IPS-18c (cell line): ENCODE results near the gene RAB20.
"Not testable (repeated sequence)": the region's sequence is repeated elsewhere in the genome, so short reads cannot be mapped to it uniquely, and the experiment has no call there.

Source experiments
- H3K4me3 ChIP-seq: 2 replicates; pipeline ENCODE4 v1.7.0; 2013; ENCODE audit warnings: low read depth, mild to moderate bottlenecking, low read length, moderate library complexity; ENCODE audit not compliant: insufficient read depth
- H3K9me3 ChIP-seq: one replicate; pipeline ENCODE4 v1.6.1; 2013; ENCODE audit warnings: mild to moderate bottlenecking, low read length, moderate library complexity; ENCODE audit not compliant: control insufficient read depth, insufficient read depth

Gene RAB20

GRCh38 chr13:110580800-110581199 is 19.3 kb upstream of the RAB20 start:
- Histone ChIP-seq H3K4me3 (no peak overlapping the region), H3K9me3 (peaks cover 2% of the 10 kb centered on the region)

GRCh38 chr13:110578363-110578762 is 16.8 kb upstream of the RAB20 start:
- Histone ChIP-seq H3K4me3 (no peak overlapping the region), H3K9me3 (peaks cover 2% of the 10 kb centered on the region)

- Histone ChIP-seq H3K9me3 (no peaks in the 10 kb centered on the region), H3K4me3 (no peak overlapping the region)
Measured at GRCh38 chr13:110576736-110577476, 15.4 kb upstream of the RAB20 start.

- no peaks in the 10 kb centered on the region for H3K9me3 ChIP-seq
- H3K4me3 ChIP-seq: no peak overlapping the region
Measured at GRCh38 chr13:110576070-110576394, 14.5 kb upstream of the RAB20 start.

- no peaks in the 10 kb centered on the region for H3K9me3 ChIP-seq
- no peak overlapping the region for H3K4me3 ChIP-seq
Measured at GRCh38 chr13:110575322-110576069, 14.0 kb upstream of the RAB20 start.

- Histone ChIP-seq H3K9me3 (no peaks in the 10 kb centered on the region), H3K4me3 (no peak overlapping the region)
Measured at GRCh38 chr13:110574161-110574560, 12.6 kb upstream of the RAB20 start.

- H3K9me3 ChIP-seq: no peaks in the 10 kb centered on the region
- no peak overlapping the region for H3K4me3 ChIP-seq
Measured at GRCh38 chr13:110572778-110573118, 11.2 kb upstream of the RAB20 start.

GRCh38 chr13:110571896-110572777 is 10.6 kb upstream of the RAB20 start:
- no peak overlapping the region; the same call in 1 of the 2 replicates for H3K4me3 ChIP-seq
- H3K9me3 ChIP-seq: no peaks in the 10 kb centered on the region

GRCh38 chr13:110570886-110571285 is 9.4 kb upstream of the RAB20 start:
- no peak overlapping the region for H3K4me3 ChIP-seq
- H3K9me3 ChIP-seq: no peaks in the 10 kb centered on the region

GRCh38 chr13:110569962-110570361 is 8.4 kb upstream of the RAB20 start:
- H3K9me3 ChIP-seq, H3K4me3 ChIP-seq: not testable (repeated sequence)

- H3K4me3 ChIP-seq: no peak overlapping the region
- no peaks in the 10 kb centered on the region for H3K9me3 ChIP-seq
Measured at GRCh38 chr13:110568612-110569011, 7.1 kb upstream of the RAB20 start.

- Histone ChIP-seq H3K4me3 (no peak overlapping the region), H3K9me3 (no peaks in the 10 kb centered on the region)
Measured at GRCh38 chr13:110566171-110566570, 4.6 kb upstream of the RAB20 start.

GRCh38 chr13:110565296-110565695 is 3.8 kb upstream of the RAB20 start:
- H3K4me3 ChIP-seq: no peak overlapping the region
- H3K9me3 ChIP-seq: no peaks in the 10 kb centered on the region

- Histone ChIP-seq H3K9me3 (no peaks in the 10 kb centered on the region), H3K4me3 (no peak overlapping the region)
Measured at GRCh38 chr13:110564472-110564985, 3.0 kb upstream of the RAB20 start.

- Histone ChIP-seq H3K9me3 (no peaks in the 10 kb centered on the region), H3K4me3 (no peak overlapping the region)
Measured at GRCh38 chr13:110563463-110563774, 1.9 kb upstream of the RAB20 start.

- Histone ChIP-seq H3K9me3 (no peaks in the 10 kb centered on the region), H3K4me3 (no peak overlapping the region)
Measured at GRCh38 chr13:110562696-110563462, 1.4 kb upstream of the RAB20 start.

- H3K4me3 ChIP-seq: peak overlapping the region; percentile 81
- H3K9me3 ChIP-seq: no peaks in the 10 kb centered on the region
Measured at GRCh38 chr13:110562036-110562597, 595 bp upstream of the RAB20 start.
